ENCODE results near the gene CEL.

DNA sequence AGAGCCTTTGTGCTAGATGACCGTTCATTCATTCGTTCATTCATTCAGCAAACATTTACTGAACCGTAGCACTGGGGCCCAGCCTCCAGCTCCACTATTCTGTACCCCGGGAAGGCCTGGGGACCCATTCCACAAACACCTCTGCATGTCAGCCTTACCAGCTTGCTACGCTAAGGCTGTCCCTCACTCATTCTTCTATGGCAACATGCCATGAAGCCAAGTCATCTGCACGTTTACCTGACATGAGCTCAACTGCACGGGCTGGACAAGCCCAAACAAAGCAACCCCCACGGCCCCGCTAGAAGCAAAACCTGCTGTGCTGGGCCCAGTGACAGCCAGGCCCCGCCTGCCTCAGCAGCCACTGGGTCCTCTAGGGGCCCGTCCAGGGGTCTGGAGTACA lies 6.0 kb downstream of the CEL start:
- TF ChIP-seq, protein P1, sequence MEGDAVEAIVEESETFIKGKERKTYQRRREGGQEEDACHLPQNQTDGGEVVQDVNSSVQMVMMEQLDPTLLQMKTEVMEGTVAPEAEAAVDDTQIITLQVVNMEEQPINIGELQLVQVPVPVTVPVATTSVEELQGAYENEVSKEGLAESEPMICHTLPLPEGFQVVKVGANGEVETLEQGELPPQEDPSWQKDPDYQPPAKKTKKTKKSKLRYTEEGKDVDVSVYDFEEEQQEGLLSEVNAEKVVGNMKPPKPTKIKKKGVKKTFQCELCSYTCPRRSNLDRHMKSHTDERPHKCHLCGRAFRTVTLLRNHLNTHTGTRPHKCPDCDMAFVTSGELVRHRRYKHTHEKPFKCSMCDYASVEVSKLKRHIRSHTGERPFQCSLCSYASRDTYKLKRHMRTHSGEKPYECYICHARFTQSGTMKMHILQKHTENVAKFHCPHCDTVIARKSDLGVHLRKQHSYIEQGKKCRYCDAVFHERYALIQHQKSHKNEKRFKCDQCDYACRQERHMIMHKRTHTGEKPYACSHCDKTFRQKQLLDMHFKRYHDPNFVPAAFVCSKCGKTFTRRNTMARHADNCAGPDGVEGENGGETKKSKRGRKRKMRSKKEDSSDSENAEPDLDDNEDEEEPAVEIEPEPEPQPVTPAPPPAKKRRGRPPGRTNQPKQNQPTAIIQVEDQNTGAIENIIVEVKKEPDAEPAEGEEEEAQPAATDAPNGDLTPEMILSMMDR (IDR thresholded peaks at IDR 0.05), result no peak
- no peak for TF ChIP-seq POLR2A (IDR thresholded peaks at IDR 0.05)
